Stomach (tissue), 9 donors: ENCODE measurements around the gene RNF115. TPM values are rescaled to one million over a fixed set of nuclear protein-coding genes. Genes with fewer than 3 reads are reported as not detected.

ENCODE experiments used
- DNase-seq, 2 donors: peaks; one replicate each; pipeline versions ENCODE4 v3.0.0 to v3.0.0-alpha.2; 2013 to 2019
- H3K27ac ChIP-seq, 5 donors: fragments of 200-600 bp in 4 of 5; sonication (generic) in 4 of 5; one replicate each; pipeline ENCODE4 v1.5.1; 2013 to 2019; ENCODE audit warnings: mild to moderate bottlenecking in 1 of 5, moderate library complexity in 1 of 5
- H3K27me3 ChIP-seq, 3 donors: fragments of 200-600 bp; sonication (generic); one replicate each; pipeline ENCODE4 v1.5.1; 2017 to 2019; ENCODE audit warnings: mixed run types in 1 of 3
- H3K36me3 ChIP-seq, 4 donors: fragments of 200-600 bp; sonication (generic); 1 replicate in 3 of 4; 2 replicates in 1 of 4; pipeline ENCODE4 v1.5.1; 2016 to 2019
- H3K4me1 ChIP-seq, 4 donors: fragments of 200-600 bp; sonication (generic); one replicate each; pipeline ENCODE4 v1.5.1; 2016 to 2019
- H3K4me3 ChIP-seq, 4 donors: fragments of 200-600 bp; sonication (generic) in 3 of 4; one replicate each; pipeline ENCODE4 v1.5.1; 2016 to 2019; ENCODE audit warnings: mild to moderate bottlenecking in 1 of 4
- H3K9me3 ChIP-seq, 4 donors: fragments of 200-600 bp; sonication (generic); one replicate each; pipeline ENCODE4 v1.5.1; 2016 to 2019
- CTCF ChIP-seq, 7 experiments: fragments of 450-650 bp in 4 of 7; fragments of 200-600 bp in 3 of 7; sonication (generic) in 3 of 7; IDR thresholded peaks; one replicate each; pipeline ENCODE4 v1.5.1; 2016 to 2019; ENCODE audit warnings: antibody characterized with exemption in 7 of 7, control low read depth in 2 of 7, mild to moderate bottlenecking in 1 of 7
- EP300 ChIP-seq: sonication (generic); formaldehyde crosslinking; IDR thresholded peaks from one replicate; pipeline ENCODE4 v1.6.1; 2017; ENCODE audit warnings: antibody characterized with exemption
- POLR2A ChIP-seq, 4 donors: fragments of 450-650 bp; IDR thresholded peaks; one replicate each; pipeline ENCODE4 v1.6.1; 2016; ENCODE audit warnings: antibody characterized with exemption in 4 of 4, control low read depth in 2 of 4, mild to moderate bottlenecking in 1 of 4, moderate library complexity in 1 of 4
- POLR2AphosphoS5 ChIP-seq, 3 donors: sonication (generic); formaldehyde crosslinking; IDR thresholded peaks; one replicate each; pipeline ENCODE4 v1.6.1; 2016; ENCODE audit warnings: antibody characterized with exemption in 3 of 3
- WGBS, 5 donors: extraction: QIAGEN DNeasy Blood & Tissue Kit in 3 of 5; methylation state at CpG; one replicate each; pipeline versions ENCODE4 v1.1.5 to v1.1.7; 2013 to 2018; 5-methylcytosine and 5-hydroxymethylcytosine counted together
- intact Hi-C: fragments of 100-400 bp; cut with DNase I; formaldehyde crosslinking; loops from one replicate; pipeline ENCODE4 v1.15.1; 2023; ENCODE audit warnings: low total_unique reads
- polyA plus RNA-seq, 3 donors: library from polyadenylated mRNA; stranded (reverse); fragments of 200-250 nt; gene quantifications; one replicate each; pipeline ENCODE4 v1.2.3, GENCODE V29; 2013
- total RNA-seq, 5 donors: library from RNA; depleted of rRNA; stranded (reverse); fragments of >200 nt; gene quantifications; one replicate each; pipeline versions ENCODE4 v1.1.0 to v1.2.3, GENCODE V29; 2014 to 2016
- donor health status: healthy with polysubstance abuse.
- donor health status: Bipolar disorder and iron deficiency.
- donor health status: healthy.

RNF115 gene
- total and polyA plus RNA-seq, 8 donors, result 4.8 to 44.1 (median 12.6) TPM

GRCh38 chr1:145806408-145806807 lies 17.5 kb downstream of the RNF115 start:
- no peak for TF ChIP-seq EP300
- no peak for TF ChIP-seq POLR2A (IDR thresholded peaks at IDR 0.05)
- no peak for TF ChIP-seq POLR2AphosphoS5 (IDR thresholded peaks at IDR 0.05)
- no peak for TF ChIP-seq CTCF (IDR thresholded peaks at IDR 0.05)
- H3K4me1 ChIP-seq, result peaks cover 4 to 58% (median 27%) of the 10 kb centered on the region in 4 donors
- DNase-seq, result no peak
- H3K27me3 ChIP-seq, result no peaks in the 10 kb centered on the region
- H3K27ac ChIP-seq, result no peak overlapping the region
- no peaks in the 10 kb centered on the region for H3K9me3 ChIP-seq
- 94 to 99% (median 98%) methylated on average over 4 of the region's 4 CpGs for WGBS, 5 donors
- H3K4me3 ChIP-seq, result no peak overlapping the region
- no peaks in the 10 kb centered on the region for H3K36me3 ChIP-seq
- intact Hi-C loops, result no loop called here

- TF ChIP-seq POLR2AphosphoS5 (IDR thresholded peaks at IDR 0.05) (no peak), POLR2A (IDR thresholded peaks at IDR 0.05) (no peak), CTCF (IDR thresholded peaks at IDR 0.05) (no peak), EP300 (no peak)
- Histone ChIP-seq H3K27ac (no peak overlapping the region), H3K9me3 (no peaks in the 10 kb centered on the region), H3K36me3 (no peaks in the 10 kb centered on the region), H3K4me1 (peaks cover 4 to 62% (median 27%) of the 10 kb centered on the region in 4 donors), H3K4me3 (no peak overlapping the region), H3K27me3 (no peaks in the 10 kb centered on the region)
- intact Hi-C loops, result no loop called here
- 77 to 90% (median 86%) methylated on average over 1 of the region's 1 CpG for WGBS, 5 donors
- no peak for DNase-seq
Measured at GRCh38 chr1:145805057-145805456, 18.8 kb downstream of the RNF115 start.

GRCh38 chr1:145804235-145805045 lies 19.5 kb downstream of the RNF115 start:
- H3K36me3 ChIP-seq, result no peaks in the 10 kb centered on the region
- TF ChIP-seq CTCF (IDR thresholded peaks at IDR 0.05), result no peak
- no peak for TF ChIP-seq POLR2AphosphoS5 (IDR thresholded peaks at IDR 0.05)
- intact Hi-C loops, result no loop called here
- 52 to 67% (median 62%) methylated on average over 3 of the region's 3 CpGs for WGBS, 5 donors
- no peak for DNase-seq
- peaks cover 4 to 62% (median 27%) of the 10 kb centered on the region in 4 donors for H3K4me1 ChIP-seq
- H3K9me3 ChIP-seq, result no peaks in the 10 kb centered on the region
- H3K4me3 ChIP-seq, result no peak overlapping the region
- no peak overlapping the region for H3K27ac ChIP-seq
- H3K27me3 ChIP-seq, result no peaks in the 10 kb centered on the region

GRCh38 chr1:145799806-145800205 lies 24.1 kb downstream of the RNF115 start:
- intact Hi-C loops, result no loop called here
- WGBS, 5 donors, result 81 to 96% (median 91%) methylated on average over 2 of the region's 2 CpGs
- DNase-seq, result no peak
- Histone ChIP-seq H3K4me1 (peaks cover 4 to 33% (median 16%) of the 10 kb centered on the region in 4 donors), H3K27me3 (no peaks in the 10 kb centered on the region), H3K9me3 (peaks cover 0 to 13% (median 5%) of the 10 kb centered on the region in 4 donors), H3K4me3 (no peak overlapping the region), H3K36me3 (no peaks in the 10 kb centered on the region), H3K27ac (no peak overlapping the region)
- TF ChIP-seq POLR2A (IDR thresholded peaks at IDR 0.05) (no peak), POLR2AphosphoS5 (IDR thresholded peaks at IDR 0.05) (no peak), CTCF (IDR thresholded peaks at IDR 0.05) (no peak), EP300 (no peak)
